ENCODE results near the gene HPS4. TPM values are rescaled to one million over a fixed set of nuclear protein-coding genes. Genes with fewer than 3 reads are reported as not detected.

Gene HPS4
- total and polyA plus RNA-seq, 4 experiments from 2014 or later, result 7.9 to 59.7 (median 36.9) TPM

- Histone ChIP-seq H3K27me3 (ENCODE audit: insufficient read depth, low read length) (no peaks in the 10 kb centered on the region), H3K36me3 (ENCODE audit: insufficient read depth, low read length) (peaks cover 4% of the 10 kb centered on the region), H3K27ac (ENCODE audit: low read depth, low read length) (no peak overlapping the region), H3K9me3 (ENCODE audit: control insufficient read depth in 1 of 2, low read length in 2 of 2) (no peaks in the 10 kb centered on the region), H3K4me1 (ENCODE audit: insufficient read depth, low read length) (peaks cover 12% of the 10 kb centered on the region), H3K4me3 (ENCODE audit: low read length in 2 of 2) (no peak overlapping the region)
- H3K27me3 Mint-ChIP-seq, result no peaks in the 10 kb centered on the region
- no peak for DNase-seq
- H3K36me3 Mint-ChIP-seq, result peaks cover 16 to 18% of the 10 kb centered on the region in 2 donors
- POLR2A ChIA-PET (ENCODE audit: partially characterized antibody), result no interaction called here
- CTCF ChIA-PET (ENCODE audit: partially characterized antibody), result interaction anchor here (0.9 kb wide), 1 partner anchor 11 kb away, joined by 4 read pairs; no protein-coding TSS in a partner anchor
- H3K27ac Mint-ChIP-seq, result peak overlapping the region in 2 of 7 donors; percentile 29 to 72
- peaks cover 7 to 32% (median 11%) of the 10 kb centered on the region in 4 donors for H3K4me1 Mint-ChIP-seq
- intact Hi-C loops (cut with micrococcal nuclease), result no loop called here
- no peaks in the 10 kb centered on the region for H3K9me3 Mint-ChIP-seq
- no peak overlapping the region for H3K4me3 Mint-ChIP-seq
These were observed 45.7 kb downstream of the HPS4 start for GRCh38 chr22:26437694-26438392.

GRCh38 chr22:26436903-26437515, 46.6 kb downstream of the HPS4 start:
- Mint-ChIP-seq H3K36me3 (peaks cover 16 to 20% of the 10 kb centered on the region in 2 donors), H3K4me3 (peak overlapping the region in 1 of 8 donors; percentile 47), H3K27ac (peak overlapping the region in 1 of 7 donors; percentile 37), H3K4me1 (peaks cover 7 to 27% (median 12%) of the 10 kb centered on the region in 4 donors), H3K9me3 (no peaks in the 10 kb centered on the region), H3K27me3 (no peaks in the 10 kb centered on the region)
- ChIA-PET POLR2A (ENCODE audit: partially characterized antibody) (no interaction called here), CTCF (ENCODE audit: partially characterized antibody) (interaction anchor here (0.9 kb wide), 1 partner anchor 12 kb away, joined by 4 read pairs; no protein-coding TSS in a partner anchor)
- H3K27me3 ChIP-seq (ENCODE audit: insufficient read depth, low read length), result no peaks in the 10 kb centered on the region
- H3K9me3 ChIP-seq (ENCODE audit: control insufficient read depth in 1 of 2, low read length in 2 of 2), result no peaks in the 10 kb centered on the region
- peaks cover 4% of the 10 kb centered on the region for H3K36me3 ChIP-seq (ENCODE audit: insufficient read depth, low read length)
- H3K4me1 ChIP-seq (ENCODE audit: insufficient read depth, low read length), result peaks cover 12% of the 10 kb centered on the region
- H3K4me3 ChIP-seq (ENCODE audit: low read length in 2 of 2), result no peak overlapping the region
- H3K27ac ChIP-seq (ENCODE audit: low read depth, low read length), result no peak overlapping the region
- no peak for DNase-seq
- intact Hi-C loops (cut with micrococcal nuclease), result no loop called here

- peaks cover 18% of the 10 kb centered on the region for H3K4me1 ChIP-seq (ENCODE audit: insufficient read depth, low read length)
- no peak for DNase-seq
- Mint-ChIP-seq H3K4me1 (peaks cover 10 to 39% (median 16%) of the 10 kb centered on the region in 4 donors), H3K36me3 (peaks cover 16 to 20% of the 10 kb centered on the region in 2 donors), H3K27me3 (no peaks in the 10 kb centered on the region), H3K27ac (peak overlapping the region in 2 of 7 donors; percentile 1 to 53), H3K4me3 (no peak overlapping the region), H3K9me3 (no peaks in the 10 kb centered on the region)
- no peaks in the 10 kb centered on the region for H3K9me3 ChIP-seq (ENCODE audit: control insufficient read depth in 1 of 2, low read length in 2 of 2)
- ChIA-PET POLR2A (ENCODE audit: partially characterized antibody) (no interaction called here), CTCF (ENCODE audit: partially characterized antibody) (no interaction called here)
- H3K36me3 ChIP-seq (ENCODE audit: insufficient read depth, low read length), result peaks cover 4% of the 10 kb centered on the region
- no peak overlapping the region for H3K27ac ChIP-seq (ENCODE audit: low read depth, low read length)
- intact Hi-C loops (cut with micrococcal nuclease), result no loop called here
- no peaks in the 10 kb centered on the region for H3K27me3 ChIP-seq (ENCODE audit: insufficient read depth, low read length)
- H3K4me3 ChIP-seq (ENCODE audit: low read length in 2 of 2), result no peak overlapping the region
These were observed 48.1 kb downstream of the HPS4 start for GRCh38 chr22:26435327-26436093.

- Mint-ChIP-seq H3K27me3 (no peaks in the 10 kb centered on the region), H3K4me3 (no peak overlapping the region), H3K27ac (peak overlapping the region in 1 of 7 donors; percentile 48), H3K36me3 (peaks cover 16 to 22% of the 10 kb centered on the region in 2 donors), H3K9me3 (no peaks in the 10 kb centered on the region), H3K4me1 (peaks cover 17 to 48% (median 26%) of the 10 kb centered on the region in 4 donors)
- intact Hi-C loops (cut with micrococcal nuclease), result no loop called here
- H3K36me3 ChIP-seq (ENCODE audit: insufficient read depth, low read length), result peaks cover 4% of the 10 kb centered on the region
- H3K4me3 ChIP-seq (ENCODE audit: low read length in 2 of 2), result no peak overlapping the region
- H3K27me3 ChIP-seq (ENCODE audit: insufficient read depth, low read length), result no peaks in the 10 kb centered on the region
- peaks cover 28% of the 10 kb centered on the region for H3K4me1 ChIP-seq (ENCODE audit: insufficient read depth, low read length)
- H3K27ac ChIP-seq (ENCODE audit: low read depth, low read length), result no peak overlapping the region
- H3K9me3 ChIP-seq (ENCODE audit: control insufficient read depth in 1 of 2, low read length in 2 of 2), result no peaks in the 10 kb centered on the region
- no peak for DNase-seq
- CTCF ChIA-PET (ENCODE audit: partially characterized antibody), result no interaction called here
- POLR2A ChIA-PET (ENCODE audit: partially characterized antibody), result no interaction called here
These were observed 49.8 kb downstream of the HPS4 start for GRCh38 chr22:26433805-26434204.

- H3K27me3 Mint-ChIP-seq, result no peaks in the 10 kb centered on the region
- H3K36me3 ChIP-seq (ENCODE audit: insufficient read depth, low read length), result peaks cover 4% of the 10 kb centered on the region
- H3K4me3 ChIP-seq (ENCODE audit: low read length in 2 of 2), result no peak overlapping the region
- no peak for DNase-seq
- H3K4me1 Mint-ChIP-seq, result peaks cover 20 to 56% (median 34%) of the 10 kb centered on the region in 4 donors
- no peaks in the 10 kb centered on the region for H3K27me3 ChIP-seq (ENCODE audit: insufficient read depth, low read length)
- no peak overlapping the region for H3K27ac ChIP-seq (ENCODE audit: low read depth, low read length)
- POLR2A ChIA-PET (ENCODE audit: partially characterized antibody), result interaction anchor here (4.8 kb wide), 1 partner anchor 51 kb away, joined by 46 read pairs; the partner anchor contains the start of genes HPS4 and SRRD
- peaks cover 16 to 25% of the 10 kb centered on the region in 2 donors for H3K36me3 Mint-ChIP-seq
- no peaks in the 10 kb centered on the region for H3K9me3 ChIP-seq (ENCODE audit: control insufficient read depth in 1 of 2, low read length in 2 of 2)
- no peaks in the 10 kb centered on the region for H3K9me3 Mint-ChIP-seq
- peak overlapping the region in 1 of 8 donors; percentile 41 for H3K4me3 Mint-ChIP-seq
- H3K27ac Mint-ChIP-seq, result peak overlapping the region in 2 of 7 donors; percentile 37 to 38
- CTCF ChIA-PET (ENCODE audit: partially characterized antibody), result no interaction called here
- peaks cover 37% of the 10 kb centered on the region for H3K4me1 ChIP-seq (ENCODE audit: insufficient read depth, low read length)
- intact Hi-C loops (cut with micrococcal nuclease), result no loop called here
These were observed 50.8 kb downstream of the HPS4 start for GRCh38 chr22:26432619-26433311.

- Histone ChIP-seq H3K36me3 (ENCODE audit: insufficient read depth, low read length) (peaks cover 4% of the 10 kb centered on the region), H3K27me3 (ENCODE audit: insufficient read depth, low read length) (no peaks in the 10 kb centered on the region), H3K27ac (ENCODE audit: low read depth, low read length) (no peak overlapping the region), H3K4me1 (ENCODE audit: insufficient read depth, low read length) (peaks cover 32% of the 10 kb centered on the region), H3K9me3 (ENCODE audit: control insufficient read depth in 1 of 2, low read length in 2 of 2) (no peaks in the 10 kb centered on the region), H3K4me3 (ENCODE audit: low read length in 2 of 2) (no peak overlapping the region)
- POLR2A ChIA-PET (ENCODE audit: partially characterized antibody), result interaction anchor here (4.8 kb wide), 1 partner anchor 52 kb away, joined by 46 read pairs; the partner anchor contains the start of genes HPS4 and SRRD
- intact Hi-C loops (cut with micrococcal nuclease), result no loop called here
- peak overlapping the region in 3 of 7 donors; percentile 11 to 87 (median 70) for H3K27ac Mint-ChIP-seq
- peaks cover 22 to 49% (median 34%) of the 10 kb centered on the region in 4 donors for H3K4me1 Mint-ChIP-seq
- CTCF ChIA-PET (ENCODE audit: partially characterized antibody), result interaction anchor here (1.1 to 1.8 kb wide), 2 partner anchors 30 to 242 kb away, joined by 5 to 9 read pairs; no protein-coding TSS in a partner anchor
- no peaks in the 10 kb centered on the region for H3K27me3 Mint-ChIP-seq
- no peaks in the 10 kb centered on the region for H3K9me3 Mint-ChIP-seq
- H3K36me3 Mint-ChIP-seq, result peaks cover 13 to 24% of the 10 kb centered on the region in 2 donors
- DNase-seq, result no peak
- H3K4me3 Mint-ChIP-seq, result peak overlapping the region in 6 of 8 donors; percentile 20 to 87 (median 82)
These were observed 52.2 kb downstream of the HPS4 start for GRCh38 chr22:26431261-26431995.
